CD14-positive monocyte (primary cell): Measurements from ENCODE around the gene DRAM1. TPM values are rescaled to one million over a fixed set of nuclear protein-coding genes. Genes with fewer than 3 reads are reported as not detected.
A peak's percentile ranks its signal among the peaks of the same experiment; 100 is the strongest.

Experiments
- DNase-seq, 3 donors: peaks; one replicate each; pipeline ENCODE4 v3.0.0-alpha.2; 2011 to 2022
- H2AFZ ChIP-seq: 2 replicates; pipeline ENCODE4 v1.6.0; 2012; ENCODE audit warnings: mild to moderate bottlenecking, low read depth, low read length, inconsistent platforms; ENCODE audit not compliant: insufficient read depth, poor library complexity, severe bottlenecking
- H3K27ac ChIP-seq, 2 donors: 1 replicate in 1 of 2; 2 replicates in 1 of 2; pipeline ENCODE4 v1.5.1; 2012 to 2013; ENCODE audit warnings: low read length in 2 of 2, control low read depth in 1 of 2, inconsistent platforms in 1 of 2, low read depth in 1 of 2, mild to moderate bottlenecking in 1 of 2
- H3K27me3 ChIP-seq, 2 donors: one replicate each; pipeline versions ENCODE4 v1.6.0 to v1.6.1; 2011 to 2013; ENCODE audit warnings: low read length in 2 of 2; ENCODE audit not compliant: control insufficient read depth in 2 of 2, insufficient read depth in 2 of 2
- H3K36me3 ChIP-seq, 2 donors: replicated peaks in 1 of 2; 1 replicate in 1 of 2; 2 replicates in 1 of 2; pipeline versions ENCODE4 v1.5.1 to v1.6.1; 2012 to 2013; ENCODE audit warnings: low read length in 2 of 2, control low read depth in 1 of 2, inconsistent platforms in 1 of 2, mild to moderate bottlenecking in 1 of 2; ENCODE audit not compliant: insufficient read depth in 2 of 2, control insufficient read depth in 1 of 2
- H3K4me1 ChIP-seq, 2 donors: 1 replicate in 1 of 2; 2 replicates in 1 of 2; pipeline versions ENCODE4 v1.5.1 to v1.6.1; 2012 to 2013; ENCODE audit warnings: low read length in 2 of 2, control low read depth in 1 of 2, inconsistent platforms in 1 of 2, mild to moderate bottlenecking in 1 of 2, moderate library complexity in 1 of 2; ENCODE audit not compliant: insufficient read depth in 2 of 2, control insufficient read depth in 1 of 2
- H3K4me2 ChIP-seq: replicated peaks from 2 replicates; pipeline ENCODE3; 2012; ENCODE audit warnings: low read length, moderate library complexity, mild to moderate bottlenecking; ENCODE audit not compliant: poor library complexity, severe bottlenecking; ENCODE audit errors: extremely low read depth
- H3K4me3 ChIP-seq, 3 experiments: fragments of 200-600 bp in 1 of 3; sonication (generic) in 1 of 3; replicated peaks in 1 of 3; 1 replicate in 2 of 3; 2 replicates in 1 of 3; pipeline ENCODE4 v1.5.1; 2011 to 2013; ENCODE audit warnings: low read length in 3 of 3, mild to moderate bottlenecking in 3 of 3, control low read depth in 2 of 3, low read depth in 2 of 3, inconsistent platforms in 1 of 3, moderate library complexity in 1 of 3
- H3K79me2 ChIP-seq: 2 replicates; pipeline ENCODE4 v1.6.0; 2012; ENCODE audit warnings: mild to moderate bottlenecking, control low read depth, inconsistent platforms, low read length, moderate library complexity; ENCODE audit not compliant: insufficient read depth
- H3K9ac ChIP-seq: 2 replicates; pipeline ENCODE4 v1.6.0; 2017; ENCODE audit warnings: low read length, mild to moderate bottlenecking; ENCODE audit not compliant: insufficient read depth, poor library complexity, severe bottlenecking
- H3K9me3 ChIP-seq, 2 donors: replicated peaks in 1 of 2; 1 replicate in 1 of 2; 2 replicates in 1 of 2; pipeline versions ENCODE4 v1.5.1 to v1.6.1; 2012 to 2013; ENCODE audit warnings: low read length in 2 of 2, control low read depth in 1 of 2; ENCODE audit not compliant: control insufficient read depth in 1 of 2, insufficient read depth in 1 of 2
- H4K20me1 ChIP-seq: 2 replicates; pipeline ENCODE4 v1.6.0; 2012; ENCODE audit warnings: mild to moderate bottlenecking, low read length, control low read depth, moderate library complexity; ENCODE audit not compliant: insufficient read depth
- H3K27ac Mint-ChIP-seq, 7 donors: one replicate each; pipeline ENCODE4 v1.8.0; 2020; ENCODE audit warnings: mild to moderate bottlenecking in 7 of 7, mixed read lengths in 7 of 7, moderate library complexity in 6 of 7, inconsistent platforms in 2 of 7
- H3K27me3 Mint-ChIP-seq, 3 donors: one replicate each; pipeline ENCODE4 v1.8.0; 2021 to 2022; ENCODE audit warnings: low read depth in 3 of 3, mild to moderate bottlenecking in 3 of 3, mixed read lengths in 3 of 3, moderate library complexity in 3 of 3, inconsistent platforms in 1 of 3
- H3K36me3 Mint-ChIP-seq, 2 donors: one replicate each; pipeline ENCODE4 v1.8.0; 2020; ENCODE audit warnings: mixed read lengths in 2 of 2, inconsistent platforms in 1 of 2, mild to moderate bottlenecking in 1 of 2
- H3K4me1 Mint-ChIP-seq: one replicate; pipeline ENCODE4 v1.8.0; 2020; ENCODE audit warnings: mild to moderate bottlenecking, mixed read lengths
- H3K4me3 Mint-ChIP-seq, 2 donors: one replicate each; pipeline ENCODE4 v1.8.0; 2020; ENCODE audit warnings: mild to moderate bottlenecking in 2 of 2, mixed read lengths in 2 of 2, moderate library complexity in 1 of 2
- H3K9me3 Mint-ChIP-seq, 7 donors: one replicate each; pipeline ENCODE4 v1.8.0; 2020 to 2022; ENCODE audit warnings: mixed read lengths in 7 of 7, mild to moderate bottlenecking in 6 of 7, moderate library complexity in 6 of 7, inconsistent platforms in 2 of 7
- CTCF ChIP-seq: fragments of 200-600 bp; IDR thresholded peaks from one replicate; pipeline ENCODE4 v1.8.0; 2022; ENCODE audit warnings: antibody characterized with exemption, mild to moderate bottlenecking
- WGBS: methylation state at CpG from one replicate; pipeline ENCODE4 v1.1.5; 2013; ENCODE audit warnings: missing lambda C conversion rate; ENCODE audit not compliant: insufficient coverage; 5-methylcytosine and 5-hydroxymethylcytosine counted together
- intact Hi-C, 2 donors: fragments of 100-400 bp; cut with micrococcal nuclease; formaldehyde crosslinking; loops; one replicate each; pipeline versions ENCODE4 v1.15.0 to v1.15.1; 2023
- polyA plus RNA-seq, 3 donors: library from polyadenylated mRNA; depleted of rRNA in 1 of 3; unstranded in 2 of 3; stranded (reverse) in 1 of 3; fragments of 300-500 nt in 2 of 3; fragments of >200 nt in 1 of 3; fragmentation: Illumina TruSeq in 2 of 3; gene quantifications; 1 replicate in 2 of 3; 2 replicates in 1 of 3; pipeline ENCODE4 v1.2.3, GENCODE V29; 2012 to 2021

Gene DRAM1
- polyA plus RNA-seq, 3 donors = 14.0 to 49.7 (median 43.0) TPM

- Mint-ChIP-seq H3K36me3 (peaks cover 6% of the 10 kb centered on the region in 2 donors), H3K9me3 (peaks cover 8 to 16% (median 13%) of the 10 kb centered on the region in 7 donors), H3K27me3 (peaks cover 0 to 2% (median 0%) of the 10 kb centered on the region in 3 donors), H3K27ac (peak overlapping the region; percentile 70 to 95 (median 89)), H3K4me3 (peak overlapping the region in 1 of 2 donors; percentile 6), H3K4me1 (peaks cover 40% of the 10 kb centered on the region)
- Histone ChIP-seq H2AFZ (peak overlapping the region; percentile 25), H4K20me1 (no peaks in the 10 kb centered on the region), H3K4me1 (peaks cover 34 to 46% of the 10 kb centered on the region in 2 donors), H3K9me3 (peaks cover 7 to 12% of the 10 kb centered on the region in 2 donors), H3K36me3 (no peaks in the 10 kb centered on the region), H3K9ac (no peak overlapping the region), H3K27me3 (no peaks in the 10 kb centered on the region), H3K4me3 (peak overlapping the region in 1 of 3 experiments; percentile 31), H3K79me2 (no peaks in the 10 kb centered on the region), H3K27ac (peak overlapping the region in 1 of 2 donors; percentile 65), H3K4me2 (peak overlapping the region; percentile 33)
- TF ChIP-seq CTCF = no peak
- intact Hi-C loops = no loop called here
- DNase-seq = peak in 1 of 3 donors; percentile 20
- no CpG with 5 or more reads among the region's 5 CpGs for WGBS
Measured at GRCh38 chr12:101928556-101928955, 51.2 kb downstream of the DRAM1 start.

GRCh38 chr12:101929365-101930041 is 52.1 kb downstream of the DRAM1 start:
- Histone ChIP-seq H3K27ac (no peak overlapping the region), H2AFZ (no peak overlapping the region), H3K9ac (no peak overlapping the region), H3K4me1 (peaks cover 34 to 46% of the 10 kb centered on the region in 2 donors), H4K20me1 (no peaks in the 10 kb centered on the region), H3K9me3 (peaks cover 7 to 12% of the 10 kb centered on the region in 2 donors), H3K36me3 (no peaks in the 10 kb centered on the region), H3K79me2 (no peaks in the 10 kb centered on the region), H3K27me3 (no peaks in the 10 kb centered on the region), H3K4me2 (no peak overlapping the region), H3K4me3 (no peak overlapping the region)
- Mint-ChIP-seq H3K27me3 (no peaks in the 10 kb centered on the region), H3K9me3 (peaks cover 8 to 13% (median 11%) of the 10 kb centered on the region in 7 donors), H3K27ac (no peak overlapping the region), H3K36me3 (peaks cover 1 to 3% of the 10 kb centered on the region in 2 donors), H3K4me3 (no peak overlapping the region), H3K4me1 (peaks cover 40% of the 10 kb centered on the region)
- no peak for DNase-seq
- no peak for TF ChIP-seq CTCF
- 100% methylated on average over 1 of the region's 11 CpGs for WGBS
- intact Hi-C loops = no loop called here
